Activated CD8-positive, alpha-beta memory T cell treated with anti-CD3 and anti-CD28 coated beads, Interleukin-2, amount 50 U/mL, for 4 hours (primary cell): ENCODE results near the gene MESP2.
"Not testable (repeated sequence)": the region's sequence is repeated elsewhere in the genome, so short reads cannot be mapped to it uniquely, and the experiment has no call there.

Experiments
- DNase-seq: peaks from one replicate; pipeline ENCODE4 v3.0.0-alpha.2; 2020

The MESP2 gene

DNA sequence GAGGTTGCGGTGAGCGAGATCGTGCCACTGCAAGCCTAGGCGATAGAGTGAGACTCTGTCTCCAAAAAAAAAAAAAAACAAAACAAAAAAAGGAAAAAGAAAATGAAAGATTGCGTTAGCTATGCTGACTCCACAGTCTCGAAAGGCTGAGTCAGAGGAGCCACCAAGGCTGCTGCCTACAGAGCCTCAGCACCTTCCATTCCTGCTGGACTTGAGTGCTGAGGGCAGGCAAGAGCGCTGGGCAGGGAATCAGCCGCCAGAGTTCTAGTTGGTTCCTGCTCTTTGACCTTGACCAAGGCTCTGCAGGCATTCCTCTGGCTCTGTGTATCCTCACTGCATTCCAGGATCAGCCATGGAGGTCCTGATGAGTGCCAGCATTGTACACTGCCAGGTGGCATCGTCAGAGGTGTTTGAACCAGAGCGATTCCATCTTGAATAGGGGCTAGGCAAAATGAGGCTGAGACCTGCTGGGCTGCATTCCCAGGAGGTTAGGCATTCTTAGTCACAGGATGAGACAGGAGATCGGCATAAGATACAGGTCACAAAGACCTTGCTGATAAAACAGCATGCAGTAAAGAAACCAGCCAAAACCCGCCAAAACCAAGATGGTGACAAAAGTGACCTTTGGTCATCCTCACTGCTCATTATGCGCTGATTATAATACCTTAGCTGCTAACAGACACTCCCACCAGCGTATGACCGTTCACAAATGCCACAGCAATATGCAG is 5.9 kb downstream of the MESP2 start:
- DNase-seq: no peak

DNA sequence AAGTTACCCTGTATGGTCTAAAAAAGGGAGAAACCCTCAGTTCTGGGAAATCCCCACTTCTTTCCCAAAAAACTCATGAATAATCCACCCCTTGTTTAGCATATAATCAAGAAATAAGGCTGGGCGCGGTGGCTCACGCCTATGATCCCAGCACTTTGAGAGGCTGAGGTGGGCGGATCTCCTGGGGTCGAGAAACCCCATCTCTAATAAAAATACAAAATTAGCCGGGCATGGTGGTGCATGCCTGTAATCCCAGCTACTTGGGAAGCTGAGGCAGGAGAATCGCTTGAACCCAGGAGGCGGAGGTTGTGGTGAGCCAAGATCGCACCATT is 6.5 kb downstream of the MESP2 start:
- DNase-seq: not testable (repeated sequence)

DNA sequence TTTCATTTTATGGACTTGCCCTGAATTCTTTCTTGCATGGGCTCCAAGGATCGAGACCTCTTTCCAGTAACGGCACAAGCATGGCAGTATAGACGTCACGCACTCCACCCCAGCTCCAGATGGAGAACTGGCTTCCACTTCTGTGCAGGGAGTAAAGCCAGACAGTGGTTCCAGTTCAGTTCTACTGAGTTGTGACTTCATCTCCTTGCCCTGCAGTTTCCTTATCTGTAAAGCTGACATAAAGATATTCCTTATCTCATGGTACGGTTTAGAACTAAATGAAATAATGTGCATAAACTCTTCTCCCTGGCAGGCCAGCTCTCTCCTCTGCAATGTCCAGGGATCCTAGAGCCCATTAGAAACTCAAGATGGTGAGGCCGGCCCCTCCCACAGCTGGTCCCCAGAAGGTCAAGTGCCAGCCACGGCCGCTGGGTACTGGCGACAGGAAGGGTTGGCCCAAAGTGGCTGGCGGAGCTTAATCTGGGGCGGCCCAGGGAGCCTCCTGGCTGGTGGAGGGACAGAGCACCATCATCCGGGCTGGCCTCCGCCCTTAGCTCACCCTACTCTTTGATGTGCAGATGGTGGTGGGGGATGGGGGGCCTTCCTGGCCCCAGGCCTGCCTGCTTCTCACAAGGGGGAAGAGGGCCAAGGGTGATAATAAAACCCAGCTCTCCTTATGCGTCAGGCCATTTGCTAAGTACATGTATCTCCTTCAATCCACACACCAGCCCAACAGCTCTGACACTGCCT is 7.2 kb downstream of the MESP2 start:
- DNase-seq: no peak

DNA sequence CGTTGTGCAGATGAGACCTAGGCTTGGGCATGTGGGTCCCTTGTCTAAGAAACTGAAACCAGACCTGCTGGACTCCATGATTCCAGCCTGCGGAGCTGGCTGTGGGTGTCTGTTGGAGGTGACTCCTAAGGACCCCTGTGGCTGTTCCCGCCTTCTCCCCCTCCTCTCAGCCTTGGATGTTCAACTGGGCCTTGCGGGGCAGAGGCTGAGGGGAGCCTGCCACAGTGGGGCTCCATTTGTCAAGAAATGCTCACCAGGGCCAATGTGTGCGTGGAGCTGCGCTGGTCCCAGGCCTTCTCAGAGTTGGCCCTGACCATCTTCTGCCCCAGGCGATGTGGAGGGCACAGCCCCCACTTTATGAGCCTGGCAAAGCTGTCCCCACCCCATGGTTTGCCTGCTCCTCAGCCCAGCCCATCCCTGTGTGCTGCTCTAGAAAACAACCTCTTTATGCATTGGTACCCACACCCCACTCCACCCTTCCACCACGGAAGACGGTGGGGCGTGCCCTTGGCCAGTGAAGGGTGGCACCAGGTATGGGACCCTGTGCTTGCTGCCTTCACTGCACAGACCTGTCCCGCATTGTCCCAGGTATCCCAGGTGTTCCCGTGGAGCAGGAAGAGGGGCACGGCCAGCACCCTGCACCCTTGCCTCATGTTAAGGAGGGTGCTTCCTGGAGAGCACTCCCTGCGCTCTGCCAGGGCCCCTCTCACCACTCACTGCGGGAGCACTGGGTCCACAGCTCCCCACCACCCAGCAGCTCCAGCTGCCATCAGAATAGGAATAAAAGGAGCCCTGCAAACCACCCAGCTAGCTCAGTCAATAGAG is 7.9 kb downstream of the MESP2 start:
- DNase-seq: no peak

GRCh38 chr15:89784686-89784960 is 8.5 kb downstream of the MESP2 start:
- DNase-seq: no peak

- no peak for DNase-seq
Observed at GRCh38 chr15:89785064-89785773, 9.1 kb downstream of the MESP2 start.

GRCh38 chr15:89785774-89786140 is 9.6 kb downstream of the MESP2 start:
- no peak for DNase-seq

- DNase-seq: no peak
Observed at GRCh38 chr15:89787944-89788343, 11.8 kb downstream of the MESP2 start.

DNA sequence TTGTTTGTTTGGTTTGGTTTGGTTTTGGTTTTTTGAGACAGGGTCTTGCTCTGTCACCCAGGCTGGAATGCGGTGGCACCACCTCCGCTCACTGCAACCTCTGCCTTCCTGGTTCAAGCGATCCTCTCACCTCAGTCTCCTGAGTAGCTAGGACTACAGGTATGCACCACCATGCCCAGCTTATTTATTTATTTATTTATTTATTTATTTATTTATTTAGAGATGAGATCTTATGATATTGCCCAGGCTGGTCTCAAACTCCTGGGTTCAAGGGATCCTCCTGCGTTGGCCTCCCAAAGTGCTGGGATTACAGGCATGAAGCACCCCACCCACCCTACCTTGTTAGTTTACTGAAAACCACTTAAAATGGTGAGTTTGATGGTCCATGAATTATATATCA is 12.5 kb downstream of the MESP2 start:
- DNase-seq: not testable (repeated sequence)

- DNase-seq: no peak
Observed at GRCh38 chr15:89790206-89790605, 14.1 kb downstream of the MESP2 start.

DNA sequence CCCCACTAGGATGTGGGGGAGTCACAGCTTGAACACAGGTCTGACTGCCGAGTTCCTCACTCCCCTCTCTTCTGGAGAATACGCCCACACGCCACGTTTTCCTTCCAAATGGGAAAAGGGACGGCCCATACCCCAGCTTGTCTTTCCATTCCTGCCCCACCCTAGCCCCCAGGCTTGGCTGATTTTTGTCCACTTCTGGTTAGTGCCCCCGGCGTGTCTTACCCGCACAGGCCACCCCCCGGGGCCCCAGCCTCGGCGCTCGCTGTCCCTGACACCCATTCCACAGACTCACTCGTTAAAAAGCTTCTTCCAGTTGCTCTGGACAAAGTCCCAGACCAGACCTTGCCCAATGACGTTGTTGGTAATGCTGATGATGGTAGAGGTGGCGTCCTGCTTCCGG is 14.5 kb downstream of the MESP2 start:
- no peak for DNase-seq

- no peak for DNase-seq
Observed at GRCh38 chr15:89792106-89792805, 16.1 kb downstream of the MESP2 start.

- DNase-seq: no peak
Observed at GRCh38 chr15:89794627-89795241, 18.6 kb downstream of the MESP2 start.

GRCh38 chr15:89795996-89796395 is 19.9 kb downstream of the MESP2 start:
- no peak for DNase-seq

- no peak for DNase-seq
Observed at GRCh38 chr15:89797678-89798201, 21.6 kb downstream of the MESP2 start.

- DNase-seq: no peak
Observed at GRCh38 chr15:89799011-89799911, 23.1 kb downstream of the MESP2 start.

DNA sequence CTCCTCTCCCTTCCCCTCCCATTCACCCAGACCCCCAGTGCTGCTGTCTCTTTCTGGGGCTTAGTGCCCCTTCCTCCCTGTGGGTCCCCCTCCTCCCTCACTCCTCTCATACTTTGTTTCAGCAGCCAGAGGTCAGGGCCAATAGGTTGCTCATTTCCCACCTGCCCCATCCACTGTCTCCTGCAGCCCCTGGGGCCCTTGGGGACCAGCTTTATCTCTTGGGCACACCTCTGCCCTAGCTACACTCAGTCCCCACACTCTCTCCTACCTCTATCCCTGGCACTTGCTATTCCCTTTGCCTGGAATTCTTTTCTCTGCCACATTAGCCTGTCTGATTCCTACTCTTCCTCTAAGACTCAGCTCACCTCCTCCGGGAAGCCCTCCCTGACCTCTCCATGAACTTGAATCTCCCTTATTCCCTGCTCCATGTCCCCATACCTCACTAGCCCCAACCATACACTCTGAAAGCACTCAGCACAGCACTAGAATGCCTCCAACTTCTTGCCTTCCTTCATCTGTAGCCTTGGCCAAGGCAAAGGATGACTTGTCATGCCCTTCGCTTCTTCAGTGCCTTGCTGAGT is 23.9 kb downstream of the MESP2 start:
- no peak for DNase-seq

- no peak for DNase-seq
Observed at GRCh38 chr15:89801471-89802195, 25.5 kb downstream of the MESP2 start.

DNA sequence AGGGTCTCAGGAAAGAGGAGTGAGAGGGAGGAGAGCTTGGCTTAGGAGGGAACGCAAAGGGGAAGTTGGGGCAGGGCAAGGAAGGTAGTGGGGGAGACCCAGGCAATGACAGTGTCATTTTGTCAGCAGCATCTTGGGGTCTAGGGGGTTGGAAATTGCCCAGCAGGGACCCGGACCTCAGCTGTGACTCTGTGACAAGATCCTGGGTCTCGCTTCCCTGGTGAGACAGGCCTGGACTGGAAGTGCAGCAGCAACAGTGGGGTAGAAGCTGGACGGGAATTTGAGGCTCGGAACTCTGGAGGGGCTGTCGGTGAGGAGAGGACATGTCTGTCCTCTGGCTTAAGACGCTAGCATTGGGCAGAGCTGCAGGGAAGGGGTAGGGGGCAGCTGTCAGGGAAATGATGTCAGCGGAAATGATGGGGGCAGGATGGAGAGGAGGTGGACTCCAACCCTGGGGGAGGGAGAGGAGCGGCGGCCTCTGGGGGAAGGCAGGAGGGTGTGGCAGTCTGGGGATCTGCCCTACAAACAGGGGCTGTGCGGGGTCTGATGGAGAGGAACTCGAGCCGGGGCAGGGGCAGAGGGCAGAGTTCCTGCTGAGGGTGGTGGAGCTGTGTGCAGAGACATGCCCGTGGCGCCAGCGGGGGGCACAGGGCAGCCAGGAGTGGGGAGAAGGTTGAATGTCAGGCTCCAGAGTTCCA is 26.2 kb downstream of the MESP2 start:
- no peak for DNase-seq
